ENCODE results near the gene NAA60. TPM values are rescaled to one million over a fixed set of nuclear protein-coding genes. Genes with fewer than 3 reads are reported as not detected.

The NAA60 gene
- total and polyA plus RNA-seq, 2 of the 13 experiments (the other 11 are each of a cell fraction or from before 2014, with no cell fraction given), result 14.7 to 32.0 TPM

GRCh38 chr16:3520413-3520812 lies 76.9 kb downstream of the NAA60 start:
- peaks cover 10% of the 10 kb centered on the region for H3K4me1 ChIP-seq (ENCODE audit: insufficient read depth, low read length)
- H3K27ac ChIP-seq (ENCODE audit: extremely low read length, insufficient read depth, low read length), result no peak overlapping the region
- no peak overlapping the region for H3K9ac ChIP-seq (ENCODE audit: insufficient read depth, low read depth, low read length)
- ChIA-PET CTCF (ENCODE audit: low intra/inter-chr PET ratio, low total read pairs) (no interaction called here), POLR2A (no interaction called here)
- no peaks in the 10 kb centered on the region for H4K20me1 ChIP-seq (ENCODE audit: insufficient read depth, low read length)
- in situ Hi-C loops (cut with HindIII; ENCODE audit: extremely low pct_ligation_motif_present, low pct_unique_long_range_greater_than_20kb) (no loop called here), intact Hi-C loops (cut with micrococcal nuclease; ENCODE audit: unreplicated experiment) (no loop called here)
- no peaks in the 10 kb centered on the region for H3K9me3 ChIP-seq (ENCODE audit: low read length)
- no peaks in the 10 kb centered on the region for H3K79me2 ChIP-seq (ENCODE audit: insufficient read depth, low read length)
- no peaks in the 10 kb centered on the region for H3K27me3 ChIP-seq (ENCODE audit: control insufficient read depth in 1 of 2, insufficient read depth in 2 of 2, low read length in 2 of 2)
- ATAC-seq (no peak), DNase-seq (ENCODE audit: low spot score) (no peak), FAIRE-seq (no peak)
- H3K4me3 ChIP-seq (replicated peaks in 1 of 3; ENCODE audit: insufficient read depth in 1 of 3, low read depth in 2 of 3, low read length in 3 of 3), result no peak overlapping the region
- no peak overlapping the region for H2AFZ ChIP-seq (ENCODE audit: low read length)
- H3K36me3 ChIP-seq (replicated peaks in 1 of 2; ENCODE audit: control insufficient read depth in 1 of 2, insufficient read depth in 2 of 2, low read length in 2 of 2), result peaks cover 12 to 36% of the 10 kb centered on the region in 2 experiments; a peak in 4 of 5 replicates
- 95% methylated on average over 4 of the region's 4 CpGs for WGBS (ENCODE audit: low lambda C conversion rate)
- TF ChIP-seq ZSCAN25 (CRISPR knock-in tag; IDR thresholded peaks at IDR 0.05) (no peak), RXRA (CRISPR knock-in tag; IDR thresholded peaks at IDR 0.05) (no peak)
- H3K4me2 ChIP-seq (ENCODE audit: low read depth, low read length), result no peak overlapping the region
- BruUV-seq (replicated peaks), result no TSS peak

- no peaks in the 10 kb centered on the region for H3K27me3 ChIP-seq (ENCODE audit: control insufficient read depth in 1 of 2, insufficient read depth in 2 of 2, low read length in 2 of 2)
- no peak overlapping the region for H3K9ac ChIP-seq (ENCODE audit: insufficient read depth, low read depth, low read length)
- peaks cover 11 to 35% of the 10 kb centered on the region in 2 experiments; a peak in 4 of 5 replicates for H3K36me3 ChIP-seq (replicated peaks in 1 of 2; ENCODE audit: control insufficient read depth in 1 of 2, insufficient read depth in 2 of 2, low read length in 2 of 2)
- TF ChIP-seq KDM2A (CRISPR knock-in tag; IDR thresholded peaks at IDR 0.05; ENCODE audit: borderline replicate concordance, low read depth), result no peak
- TF ChIP-seq EHMT2 (IDR thresholded peaks at IDR 0.05; ENCODE audit: borderline replicate concordance, low read depth, low read length), result no peak
- TF ChIP-seq ZNF589 (CRISPR knock-in tag; conservative IDR thresholded peaks at IDR 0.05), result no peak
- TF ChIP-seq SIN3B (IDR thresholded peaks at IDR 0.05; ENCODE audit: low read length), result no peak
- TF ChIP-seq MAFG (CRISPR knock-in tag; IDR thresholded peaks at IDR 0.05), result no peak
- no peak for TF ChIP-seq TGIF2 (CRISPR knock-in tag; IDR thresholded peaks at IDR 0.05)
- TF ChIP-seq, protein P1, sequence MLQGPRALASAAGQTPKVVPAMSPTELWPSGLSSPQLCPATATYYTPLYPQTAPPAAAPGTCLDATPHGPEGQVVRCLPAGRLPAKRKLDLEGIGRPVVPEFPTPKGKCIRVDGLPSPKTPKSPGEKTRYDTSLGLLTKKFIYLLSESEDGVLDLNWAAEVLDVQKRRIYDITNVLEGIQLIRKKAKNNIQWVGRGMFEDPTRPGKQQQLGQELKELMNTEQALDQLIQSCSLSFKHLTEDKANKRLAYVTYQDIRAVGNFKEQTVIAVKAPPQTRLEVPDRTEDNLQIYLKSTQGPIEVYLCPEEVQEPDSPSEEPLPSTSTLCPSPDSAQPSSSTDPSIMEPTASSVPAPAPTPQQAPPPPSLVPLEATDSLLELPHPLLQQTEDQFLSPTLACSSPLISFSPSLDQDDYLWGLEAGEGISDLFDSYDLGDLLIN (CRISPR knock-in tag; IDR thresholded peaks at IDR 0.05; ENCODE audit: borderline replicate concordance), result no peak
- TF ChIP-seq ZNF782 (CRISPR knock-in tag; IDR thresholded peaks at IDR 0.05; ENCODE audit: borderline replicate concordance), result no peak
- no peak for TF ChIP-seq HDAC6 (IDR thresholded peaks at IDR 0.05; ENCODE audit: low read depth, low read length)
- TF ChIP-seq ZNF672 (CRISPR knock-in tag; IDR thresholded peaks at IDR 0.05), result no peak
- TF ChIP-seq IKZF1 (IDR thresholded peaks at IDR 0.05), result no peak
- TF ChIP-seq ZNF652 (CRISPR knock-in tag; IDR thresholded peaks at IDR 0.05; ENCODE audit: borderline replicate concordance, low read depth), result no peak
- TF ChIP-seq ZSCAN5A (CRISPR knock-in tag; IDR thresholded peaks at IDR 0.05; ENCODE audit: borderline replicate concordance), result no peak
- TF ChIP-seq, protein P2, sequence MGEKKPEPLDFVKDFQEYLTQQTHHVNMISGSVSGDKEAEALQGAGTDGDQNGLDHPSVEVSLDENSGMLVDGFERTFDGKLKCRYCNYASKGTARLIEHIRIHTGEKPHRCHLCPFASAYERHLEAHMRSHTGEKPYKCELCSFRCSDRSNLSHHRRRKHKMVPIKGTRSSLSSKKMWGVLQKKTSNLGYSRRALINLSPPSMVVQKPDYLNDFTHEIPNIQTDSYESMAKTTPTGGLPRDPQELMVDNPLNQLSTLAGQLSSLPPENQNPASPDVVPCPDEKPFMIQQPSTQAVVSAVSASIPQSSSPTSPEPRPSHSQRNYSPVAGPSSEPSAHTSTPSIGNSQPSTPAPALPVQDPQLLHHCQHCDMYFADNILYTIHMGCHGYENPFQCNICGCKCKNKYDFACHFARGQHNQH (CRISPR knock-in tag; IDR thresholded peaks at IDR 0.05), result no peak
- no peak overlapping the region for H3K4me3 ChIP-seq (replicated peaks in 1 of 3; ENCODE audit: insufficient read depth in 1 of 3, low read depth in 2 of 3, low read length in 3 of 3)
- DNase-seq (ENCODE audit: low spot score) (no peak), FAIRE-seq (no peak), ATAC-seq (no peak)
- H3K9me3 ChIP-seq (ENCODE audit: low read length), result no peaks in the 10 kb centered on the region
- H4K20me1 ChIP-seq (ENCODE audit: insufficient read depth, low read length), result no peaks in the 10 kb centered on the region
- H3K27ac ChIP-seq (ENCODE audit: extremely low read length, insufficient read depth, low read length), result no peak overlapping the region
- no TSS peak for BruUV-seq (replicated peaks)
- H3K4me2 ChIP-seq (ENCODE audit: low read depth, low read length), result no peak overlapping the region
- intact Hi-C loops (cut with micrococcal nuclease; ENCODE audit: unreplicated experiment), result no loop called here
- ChIA-PET CTCF (ENCODE audit: low intra/inter-chr PET ratio, low total read pairs) (no interaction called here), POLR2A (no interaction called here)
- 96% methylated on average over 8 of the region's 8 CpGs for WGBS (ENCODE audit: low lambda C conversion rate)
- no peak overlapping the region for H2AFZ ChIP-seq (ENCODE audit: low read length)
- H3K4me1 ChIP-seq (ENCODE audit: insufficient read depth, low read length), result peaks cover 10% of the 10 kb centered on the region
- H3K79me2 ChIP-seq (ENCODE audit: insufficient read depth, low read length), result no peaks in the 10 kb centered on the region
- in situ Hi-C loops (cut with HindIII; ENCODE audit: extremely low pct_ligation_motif_present, low pct_unique_long_range_greater_than_20kb), result no loop called here
Measured at GRCh38 chr16:3520841-3521240, 77.4 kb downstream of the NAA60 start.
